Uterus (tissue), 2 donors: ENCODE results near the gene SNTN.

ENCODE experiments used
- CTCF ChIP-seq, 4 experiments: fragments of 200-600 bp in 2 of 4; fragments of 450-650 bp in 2 of 4; sonication (generic) in 2 of 4; IDR thresholded peaks; one replicate each; pipeline ENCODE4 v1.5.1; 2016 to 2019; ENCODE audit warnings: antibody characterized with exemption in 4 of 4, mild to moderate bottlenecking in 2 of 4, moderate library complexity in 1 of 4
- POLR2A ChIP-seq, 2 donors: fragments of 450-650 bp; IDR thresholded peaks; one replicate each; pipeline ENCODE4 v1.6.1; 2016; ENCODE audit warnings: antibody characterized with exemption in 2 of 2, mild to moderate bottlenecking in 1 of 2, moderate library complexity in 1 of 2

GRCh38 chr3:63607716-63608115 lies 44.8 kb upstream of the SNTN start:
- TF ChIP-seq CTCF (IDR thresholded peaks at IDR 0.05) (no peak), POLR2A (IDR thresholded peaks at IDR 0.05) (no peak)
